ENCODE data around the gene ACTN2. TPM values are rescaled to one million over a fixed set of nuclear protein-coding genes. Genes with fewer than 3 reads are reported as not detected.

Gene ACTN2
- total and polyA plus RNA-seq, 2 donors (not counting 1 experiment from before 2014, with no cell fraction given) = 0.17 to 0.22 TPM

DNA sequence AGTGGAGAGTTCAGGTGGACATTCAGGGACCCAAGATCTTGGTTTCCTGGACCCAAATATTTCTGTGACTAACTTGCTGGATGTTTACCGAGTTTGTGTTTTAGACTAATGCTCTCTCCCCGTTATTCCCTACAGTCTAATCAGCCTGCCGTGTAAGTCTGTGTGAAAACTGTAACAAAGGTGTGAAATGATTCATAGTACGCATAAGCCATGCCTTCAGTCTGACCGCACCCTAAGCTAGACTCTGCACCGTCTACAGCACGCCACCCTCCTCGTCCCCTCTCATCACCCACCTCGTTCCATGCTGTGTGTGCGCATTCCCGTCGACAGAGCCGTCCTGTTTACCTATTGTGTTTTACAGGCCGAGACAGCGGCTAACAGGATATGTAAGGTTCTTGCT, 50.5 kb downstream of the ACTN2 start:
- no peak overlapping the region for H3K4me3 ChIP-seq (replicated peaks in 1 of 4; ENCODE audit: control extremely low read depth in 1 of 4, insufficient read depth in 1 of 4, low read depth in 3 of 4, low read length in 4 of 4)
- no peaks in the 10 kb centered on the region for H3K4me1 ChIP-seq (ENCODE audit: control insufficient read depth, extremely low read depth, insufficient read depth, low read length)
- H3K79me2 ChIP-seq (ENCODE audit: control insufficient read depth, insufficient read depth, low read length) = no peaks in the 10 kb centered on the region
- no peaks in the 10 kb centered on the region for H4K20me1 ChIP-seq (ENCODE audit: control insufficient read depth, extremely low read depth, insufficient read depth, low read length)
- no peak overlapping the region for H2AFZ ChIP-seq (ENCODE audit: low read length)
- TF ChIP-seq, protein P1, sequence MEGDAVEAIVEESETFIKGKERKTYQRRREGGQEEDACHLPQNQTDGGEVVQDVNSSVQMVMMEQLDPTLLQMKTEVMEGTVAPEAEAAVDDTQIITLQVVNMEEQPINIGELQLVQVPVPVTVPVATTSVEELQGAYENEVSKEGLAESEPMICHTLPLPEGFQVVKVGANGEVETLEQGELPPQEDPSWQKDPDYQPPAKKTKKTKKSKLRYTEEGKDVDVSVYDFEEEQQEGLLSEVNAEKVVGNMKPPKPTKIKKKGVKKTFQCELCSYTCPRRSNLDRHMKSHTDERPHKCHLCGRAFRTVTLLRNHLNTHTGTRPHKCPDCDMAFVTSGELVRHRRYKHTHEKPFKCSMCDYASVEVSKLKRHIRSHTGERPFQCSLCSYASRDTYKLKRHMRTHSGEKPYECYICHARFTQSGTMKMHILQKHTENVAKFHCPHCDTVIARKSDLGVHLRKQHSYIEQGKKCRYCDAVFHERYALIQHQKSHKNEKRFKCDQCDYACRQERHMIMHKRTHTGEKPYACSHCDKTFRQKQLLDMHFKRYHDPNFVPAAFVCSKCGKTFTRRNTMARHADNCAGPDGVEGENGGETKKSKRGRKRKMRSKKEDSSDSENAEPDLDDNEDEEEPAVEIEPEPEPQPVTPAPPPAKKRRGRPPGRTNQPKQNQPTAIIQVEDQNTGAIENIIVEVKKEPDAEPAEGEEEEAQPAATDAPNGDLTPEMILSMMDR (conservative IDR thresholded peaks at IDR 0.05 in 1 of 2, IDR thresholded peaks at IDR 0.05 in 1 of 2; ENCODE audit: low read depth in 1 of 2, low read length in 2 of 2) = no peak
- no peaks in the 10 kb centered on the region for H3K27me3 ChIP-seq (ENCODE audit: control insufficient read depth, insufficient read depth, low read length)
- no peak for DNase-seq (ENCODE audit: low read depth in 2 of 2)
- no peak overlapping the region for H3K9ac ChIP-seq (ENCODE audit: insufficient read depth, low read length)
- no peak overlapping the region for H3K27ac ChIP-seq (ENCODE audit: insufficient read depth, low read length)
- H3K9me3 ChIP-seq (ENCODE audit: control insufficient read depth, insufficient read depth, low read depth, low read length) = no peaks in the 10 kb centered on the region
- H3K36me3 ChIP-seq (ENCODE audit: control insufficient read depth, insufficient read depth, low read length) = no peaks in the 10 kb centered on the region
- H3K4me2 ChIP-seq (ENCODE audit: extremely low read depth, insufficient read depth, low read length) = no peak overlapping the region

DNA sequence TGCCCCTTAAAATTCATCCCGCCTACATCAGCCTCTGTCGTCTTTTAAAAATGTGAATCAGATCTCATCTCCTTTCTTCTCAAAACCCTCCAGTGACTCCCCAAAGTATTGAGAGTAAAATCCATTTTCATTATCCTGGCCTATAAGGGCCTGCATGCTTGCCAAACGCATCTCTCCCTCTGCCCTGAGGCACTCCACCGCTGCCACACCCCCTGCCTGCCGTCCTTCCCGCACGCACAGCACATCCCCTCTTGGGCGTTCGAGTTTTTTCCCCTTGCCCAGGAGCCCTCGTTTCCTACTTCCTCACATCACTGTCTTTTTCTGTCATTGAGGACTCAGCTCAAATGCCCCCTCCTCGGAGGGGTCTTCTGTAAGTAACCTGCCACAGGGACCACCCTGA, 55.5 kb downstream of the ACTN2 start:
- Histone ChIP-seq H3K79me2 (ENCODE audit: control insufficient read depth, insufficient read depth, low read length) (no peaks in the 10 kb centered on the region), H3K4me1 (ENCODE audit: control insufficient read depth, extremely low read depth, insufficient read depth, low read length) (no peaks in the 10 kb centered on the region), H3K27ac (ENCODE audit: insufficient read depth, low read length) (no peak overlapping the region), H3K9ac (ENCODE audit: insufficient read depth, low read length) (no peak overlapping the region), H3K27me3 (ENCODE audit: control insufficient read depth, insufficient read depth, low read length) (no peaks in the 10 kb centered on the region), H3K36me3 (ENCODE audit: control insufficient read depth, insufficient read depth, low read length) (no peaks in the 10 kb centered on the region), H3K4me3 (replicated peaks in 1 of 4; ENCODE audit: control extremely low read depth in 1 of 4, insufficient read depth in 1 of 4, low read depth in 3 of 4, low read length in 4 of 4) (no peak overlapping the region), H2AFZ (ENCODE audit: low read length) (no peak overlapping the region), H3K4me2 (ENCODE audit: extremely low read depth, insufficient read depth, low read length) (no peak overlapping the region), H4K20me1 (ENCODE audit: control insufficient read depth, extremely low read depth, insufficient read depth, low read length) (no peaks in the 10 kb centered on the region), H3K9me3 (ENCODE audit: control insufficient read depth, insufficient read depth, low read depth, low read length) (no peaks in the 10 kb centered on the region)
- no peak for TF ChIP-seq EZH2 (IDR thresholded peaks at IDR 0.05; ENCODE audit: low read length, missing control alignments)
- TF ChIP-seq, protein P1 (conservative IDR thresholded peaks at IDR 0.05 in 1 of 2, IDR thresholded peaks at IDR 0.05 in 1 of 2; ENCODE audit: low read depth in 1 of 2, low read length in 2 of 2) = no peak
- DNase-seq (ENCODE audit: low read depth in 2 of 2) = no peak

DNA sequence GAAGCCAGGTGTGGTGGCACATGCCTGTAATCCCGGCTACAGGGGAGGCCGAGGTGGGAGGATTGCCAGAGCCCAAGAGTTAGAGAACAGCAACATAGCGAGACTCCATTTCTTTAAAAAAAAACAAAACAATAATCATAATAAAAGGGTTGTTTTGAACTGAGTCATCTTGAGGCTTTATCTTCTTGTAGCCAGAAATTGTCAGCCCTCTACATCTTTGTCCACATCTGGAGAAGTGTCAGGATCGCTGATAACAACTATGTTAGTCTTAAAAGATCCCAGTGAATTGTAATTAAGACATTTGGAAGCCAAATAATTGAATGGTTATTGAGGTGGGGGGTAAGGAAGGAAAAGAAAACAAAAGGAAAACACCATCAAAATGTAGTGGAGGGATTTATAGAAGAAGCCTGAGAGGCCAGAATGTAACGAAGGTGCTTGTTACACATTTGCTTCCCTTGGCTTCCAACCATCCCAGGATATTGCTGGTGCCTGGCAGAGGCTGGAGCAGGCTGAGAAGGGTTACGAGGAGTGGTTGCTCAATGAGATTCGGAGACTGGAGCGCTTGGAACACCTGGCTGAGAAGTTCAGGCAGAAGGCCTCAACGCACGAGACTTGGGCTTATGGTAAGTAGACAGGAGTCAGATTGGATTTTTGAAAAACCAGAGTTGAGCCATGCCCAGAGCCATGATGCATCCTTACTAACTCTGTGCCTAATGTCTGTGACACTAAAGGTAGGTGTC, 56.3 kb downstream of the ACTN2 start:
- no peak for DNase-seq (ENCODE audit: low read depth in 2 of 2)
- no peaks in the 10 kb centered on the region for H3K4me1 ChIP-seq (ENCODE audit: control insufficient read depth, extremely low read depth, insufficient read depth, low read length)
- H3K27me3 ChIP-seq (ENCODE audit: control insufficient read depth, insufficient read depth, low read length) = no peaks in the 10 kb centered on the region
- H3K27ac ChIP-seq (ENCODE audit: insufficient read depth, low read length) = no peak overlapping the region
- no peak overlapping the region for H3K4me3 ChIP-seq (replicated peaks in 1 of 4; ENCODE audit: control extremely low read depth in 1 of 4, insufficient read depth in 1 of 4, low read depth in 3 of 4, low read length in 4 of 4)
- no peaks in the 10 kb centered on the region for H3K36me3 ChIP-seq (ENCODE audit: control insufficient read depth, insufficient read depth, low read length)
- H3K4me2 ChIP-seq (ENCODE audit: extremely low read depth, insufficient read depth, low read length) = no peak overlapping the region
- no peaks in the 10 kb centered on the region for H3K9me3 ChIP-seq (ENCODE audit: control insufficient read depth, insufficient read depth, low read depth, low read length)
- no peaks in the 10 kb centered on the region for H4K20me1 ChIP-seq (ENCODE audit: control insufficient read depth, extremely low read depth, insufficient read depth, low read length)
- TF ChIP-seq, protein P1 (conservative IDR thresholded peaks at IDR 0.05 in 1 of 2, IDR thresholded peaks at IDR 0.05 in 1 of 2; ENCODE audit: low read depth in 1 of 2, low read length in 2 of 2) = no peak
- no peak for TF ChIP-seq EZH2 (IDR thresholded peaks at IDR 0.05; ENCODE audit: low read length, missing control alignments)
- H2AFZ ChIP-seq (ENCODE audit: low read length) = no peak overlapping the region
- no peaks in the 10 kb centered on the region for H3K79me2 ChIP-seq (ENCODE audit: control insufficient read depth, insufficient read depth, low read length)
- H3K9ac ChIP-seq (ENCODE audit: insufficient read depth, low read length) = no peak overlapping the region
